GM18858 (cell line): ENCODE results near the gene POU2F1.
"Not testable (repeated sequence)": the region's sequence is repeated elsewhere in the genome, so short reads cannot be mapped to it uniquely, and the experiment has no call there.

Experiments
- ATAC-seq: cut with Tn5 transposase; IDR thresholded peaks from one replicate; pipeline ENCODE4 v1.9.1; 2021; ENCODE audit not compliant: unreplicated experiment

POU2F1 gene

DNA sequence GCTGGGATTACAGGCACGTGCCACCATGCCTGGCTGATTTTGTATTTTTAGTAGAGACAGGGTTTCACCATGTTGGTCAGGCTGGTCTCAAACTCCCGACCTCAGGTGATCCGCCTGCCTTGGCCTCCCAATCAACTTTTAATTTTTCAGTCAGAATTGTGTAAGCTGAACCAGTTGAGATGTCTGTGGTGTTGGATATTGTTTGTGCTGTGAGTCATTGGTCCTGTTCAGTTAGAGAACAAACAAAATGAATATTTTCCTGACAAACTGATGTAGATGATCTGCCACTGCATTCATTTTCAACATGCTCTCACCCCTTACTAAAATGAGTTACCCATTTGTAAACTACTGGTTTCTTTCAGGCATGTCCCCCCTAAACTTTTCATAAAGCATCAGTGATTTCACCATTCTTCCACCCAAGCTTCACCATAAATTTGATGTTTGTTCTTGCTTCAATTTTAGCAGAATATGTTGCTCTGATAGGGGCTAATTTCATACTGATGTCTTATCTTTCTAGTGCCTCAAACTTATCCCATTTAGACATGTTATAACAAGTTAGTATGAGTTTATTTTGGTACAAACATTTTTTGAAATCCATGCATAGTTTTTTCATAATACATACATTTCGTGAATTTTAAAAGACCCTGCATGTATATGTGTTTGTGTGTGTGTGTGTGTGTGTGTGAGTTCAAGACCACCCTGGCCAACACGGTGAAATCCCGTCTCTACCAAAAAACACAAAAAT lies 15.2 kb upstream of the POU2F1 start:
- ATAC-seq = not testable (repeated sequence)

DNA sequence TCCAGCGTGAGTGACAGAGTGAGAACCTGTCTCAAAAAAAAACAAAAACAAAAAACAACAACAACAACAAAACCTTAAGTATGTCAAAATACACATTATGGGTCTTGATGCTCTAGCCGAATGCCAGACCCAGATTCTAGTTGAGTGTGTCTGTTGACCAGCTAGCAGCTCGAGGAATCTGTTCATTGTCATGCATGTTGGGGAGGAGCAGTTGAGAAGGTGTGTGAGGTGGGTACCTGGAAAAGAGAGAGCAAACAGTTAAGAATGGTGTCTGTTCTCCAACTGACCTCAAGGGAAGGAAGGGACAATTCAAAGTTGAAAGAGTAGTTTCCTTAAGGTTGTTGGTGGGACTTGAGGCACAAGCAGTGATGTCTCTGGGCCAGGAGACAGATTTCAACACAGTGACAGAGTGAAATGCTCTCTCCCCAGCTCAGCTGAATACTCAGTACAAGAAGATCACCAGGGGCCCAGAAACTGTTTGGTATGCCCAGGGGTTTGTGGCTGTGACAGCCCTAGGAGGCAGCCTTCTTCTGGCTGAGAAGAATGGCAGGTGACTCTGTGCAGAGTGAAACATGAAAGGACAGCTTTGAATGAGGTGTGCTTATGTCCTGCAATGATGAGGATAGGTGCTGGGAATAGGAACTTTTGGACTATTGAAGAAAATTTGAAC lies 14.4 kb upstream of the POU2F1 start:
- no peak for ATAC-seq

GRCh38 chr1:167207940-167208623 lies 12.6 kb upstream of the POU2F1 start:
- ATAC-seq = no peak

GRCh38 chr1:167208624-167208976 lies 12.1 kb upstream of the POU2F1 start:
- no peak for ATAC-seq

- ATAC-seq = no peak
Measured at GRCh38 chr1:167209044-167209443, 11.6 kb upstream of the POU2F1 start.

DNA sequence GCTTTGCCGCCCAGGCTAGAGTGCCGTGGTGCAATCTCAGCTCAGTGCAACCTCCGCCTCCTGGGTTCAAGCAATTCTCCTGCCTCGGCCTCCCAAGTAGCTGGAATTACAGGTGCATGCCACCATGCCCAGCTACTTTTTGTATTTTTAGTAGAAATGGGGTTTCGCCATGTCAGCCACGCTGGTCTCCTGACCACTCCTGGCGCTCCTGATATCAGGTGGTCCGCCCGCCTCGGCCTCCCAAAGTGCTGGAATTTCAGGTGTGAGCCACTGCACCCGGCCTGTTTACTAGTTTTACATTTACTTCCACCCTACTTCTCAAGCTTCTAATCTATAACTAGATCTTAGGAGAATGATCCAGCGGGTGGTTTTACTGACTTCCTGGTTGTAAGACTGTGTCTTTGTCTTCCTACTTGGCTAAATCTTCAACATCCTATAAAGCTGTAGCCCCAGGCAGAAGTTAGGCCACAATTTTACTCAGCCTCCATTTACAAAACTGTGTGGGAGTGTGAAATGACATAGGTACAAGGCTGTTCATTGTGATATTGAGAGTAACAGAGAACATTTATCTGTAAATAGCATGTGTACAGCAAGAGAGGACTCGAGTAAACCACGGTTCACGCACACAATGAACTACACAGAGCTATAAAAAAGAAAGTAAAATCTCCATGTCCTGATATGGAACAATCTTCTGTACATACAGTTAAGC lies 9.6 kb upstream of the POU2F1 start:
- ATAC-seq = no peak

- ATAC-seq = no peak
Measured at GRCh38 chr1:167212025-167212424, 8.7 kb upstream of the POU2F1 start.

DNA sequence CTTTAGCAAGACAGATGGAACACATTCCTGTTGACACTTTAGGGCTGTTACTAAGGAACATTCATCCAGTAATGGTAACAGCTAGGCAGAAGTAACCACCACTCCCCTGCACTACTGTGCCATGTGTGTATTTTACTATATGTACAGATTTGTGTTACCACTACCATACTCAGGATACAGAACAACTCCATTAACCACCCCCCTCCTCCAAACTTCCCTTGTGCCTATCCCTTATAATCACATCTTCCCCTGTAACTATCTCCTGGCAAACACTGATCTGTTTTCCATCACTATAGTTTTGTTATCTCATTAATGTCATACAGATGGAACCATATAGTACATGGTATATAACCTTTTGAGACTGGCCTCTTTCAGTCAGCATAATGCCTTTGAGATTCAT lies 3.9 kb upstream of the POU2F1 start:
- ATAC-seq = no peak

GRCh38 chr1:167219194-167219593 lies 1.5 kb upstream of the POU2F1 start:
- no peak for ATAC-seq

DNA sequence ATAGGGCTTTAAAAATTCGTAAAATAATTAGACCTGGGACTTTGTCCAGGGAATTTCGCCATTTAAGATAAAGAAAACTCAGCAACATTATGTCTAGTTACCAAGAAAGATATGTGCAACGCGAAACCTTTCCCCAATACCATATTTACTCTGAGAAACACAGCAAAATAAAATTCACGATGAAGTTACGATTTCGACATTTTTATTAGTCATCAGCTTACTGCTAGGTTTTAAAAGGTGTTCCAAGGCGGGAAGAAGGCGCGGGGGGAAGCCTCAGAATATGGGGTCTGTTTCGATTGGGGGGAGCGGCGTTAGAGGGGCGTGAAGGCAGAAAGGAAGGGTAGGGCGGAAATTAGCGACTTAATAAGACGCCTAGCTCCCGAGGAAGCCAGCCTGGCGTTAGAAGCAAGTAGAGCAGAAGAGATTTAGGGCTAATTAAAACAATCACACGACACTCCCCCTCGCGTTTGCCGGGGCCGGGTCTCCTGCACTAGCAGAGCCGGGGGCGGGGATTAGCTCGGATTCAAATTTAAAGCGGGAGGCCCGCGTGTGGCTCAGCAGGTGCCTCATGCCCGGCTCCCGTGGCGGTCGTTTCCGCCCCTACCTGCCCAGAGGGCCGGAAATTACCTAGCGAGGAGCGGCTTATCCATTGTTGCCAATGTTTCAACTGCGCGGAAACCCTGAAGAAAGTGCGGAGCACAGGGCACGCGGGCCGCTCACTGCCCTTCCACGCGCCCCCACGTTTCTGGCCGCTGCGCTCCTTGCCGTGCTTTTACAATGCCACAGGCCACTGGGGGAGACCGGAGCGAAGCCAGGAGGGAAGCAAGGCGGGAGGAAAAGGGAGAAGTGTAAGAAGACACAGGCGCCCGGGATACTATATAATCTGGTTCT lies 795 bp upstream of the POU2F1 start:
- peak; percentile 25 for ATAC-seq

- ATAC-seq = no peak
Measured at GRCh38 chr1:167221126-167221737, 546 bp downstream of the POU2F1 start.

DNA sequence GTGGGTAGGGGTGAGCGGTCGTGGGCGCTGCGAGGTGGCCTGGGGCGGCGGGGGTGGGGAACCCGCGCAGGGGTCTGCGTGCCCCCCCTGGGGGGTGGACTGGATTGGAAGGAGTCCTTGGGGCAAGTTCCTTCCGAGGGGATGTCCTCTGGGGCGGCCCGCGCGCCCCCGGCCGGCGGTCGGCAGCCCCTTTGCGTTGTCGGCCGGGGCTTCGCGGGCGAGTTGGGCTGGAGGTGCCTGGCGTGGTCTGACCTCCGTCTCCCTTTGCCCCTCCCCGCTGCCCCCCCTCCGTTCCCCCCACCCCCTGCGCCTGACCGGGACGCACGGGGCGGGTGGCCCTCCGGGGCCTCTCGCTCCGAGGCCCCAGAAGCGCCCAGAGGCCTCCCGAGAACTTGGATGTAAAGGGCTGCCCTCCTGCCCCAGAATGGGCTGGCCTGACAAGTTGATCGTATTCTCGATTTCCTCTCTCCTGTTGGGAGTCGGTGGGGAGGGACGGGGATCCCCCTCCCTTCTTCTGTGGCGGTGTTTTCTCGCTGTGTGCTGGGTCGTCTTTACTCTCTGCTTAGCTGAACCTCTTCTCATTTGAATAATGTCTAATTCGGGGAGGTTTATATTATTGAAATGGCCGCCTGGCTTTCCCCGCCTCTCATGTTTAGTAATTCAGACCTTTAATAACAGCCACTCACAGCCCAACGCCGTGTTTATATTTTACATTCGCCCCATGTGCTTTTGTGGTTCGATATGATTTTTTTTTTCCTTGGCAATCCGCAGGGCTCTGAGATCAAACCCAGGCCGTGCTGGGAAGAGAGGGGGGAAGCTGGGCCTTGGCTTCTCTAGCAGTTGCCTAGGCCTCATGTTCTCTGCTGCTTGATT lies 1.3 kb downstream of the POU2F1 start:
- ATAC-seq = peak; percentile 58

GRCh38 chr1:167223144-167224103 lies 2.7 kb downstream of the POU2F1 start:
- no peak for ATAC-seq

- ATAC-seq = not testable (repeated sequence)
Measured at GRCh38 chr1:167224734-167225235, 4.1 kb downstream of the POU2F1 start.

- no peak for ATAC-seq
Measured at GRCh38 chr1:167225920-167226319, 5.2 kb downstream of the POU2F1 start.

GRCh38 chr1:167227934-167228378 lies 7.3 kb downstream of the POU2F1 start:
- ATAC-seq = no peak

DNA sequence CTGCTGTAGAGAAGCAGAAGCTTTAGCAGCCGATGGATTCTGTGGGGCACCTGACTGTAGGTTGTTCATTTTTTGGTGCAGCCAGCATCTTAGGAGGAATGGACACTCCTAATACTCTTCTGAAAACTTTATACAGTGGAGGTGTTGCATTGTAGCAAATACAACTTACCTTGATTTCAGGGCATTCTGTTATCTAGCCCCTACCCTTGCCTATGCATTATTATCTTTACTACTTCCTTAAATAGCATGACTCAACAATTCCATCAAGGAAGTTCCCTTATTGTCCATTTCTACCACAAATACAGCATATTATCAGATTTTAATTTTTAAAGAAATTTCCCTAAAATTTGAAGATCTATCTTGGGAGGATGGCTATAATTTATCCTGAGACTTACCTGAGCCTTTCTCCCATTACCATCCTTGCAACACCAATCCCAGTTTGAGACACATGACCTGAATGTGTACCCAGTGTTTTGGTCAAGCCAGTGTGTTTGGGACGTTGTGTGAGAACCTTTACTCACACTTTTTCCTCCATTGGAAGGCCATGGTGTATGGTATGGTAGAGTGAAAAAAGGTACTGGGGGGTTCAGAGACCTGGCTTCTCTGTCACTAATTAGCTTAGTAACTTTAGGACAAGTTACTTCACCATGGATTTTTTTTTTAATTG lies 9.2 kb downstream of the POU2F1 start:
- no peak for ATAC-seq
